HAP-1 (cell line): ENCODE data around the gene SCAF4.
A peak's percentile ranks its signal among the peaks of the same experiment; 100 is the strongest.
"Not testable (repeated sequence)": the region's sequence is repeated elsewhere in the genome, so short reads cannot be mapped to it uniquely, and the experiment has no call there.

ENCODE experiments used
- DNase-seq, 2 experiments: peaks; one replicate each; pipeline ENCODE4 v3.0.0-alpha.2; 2016 to 2020; ENCODE audit warnings: low spot score in 2 of 2
- H3K27me3 ChIP-seq: fragments of 250-450 bp; sonication (Bioruptor Pico); 2 replicates; pipeline ENCODE4 v1.5.1; 2020; ENCODE audit warnings: low read depth, mild to moderate bottlenecking, moderate library complexity
- H3K36me3 ChIP-seq: fragments of 250-450 bp; sonication (Bioruptor Pico); replicated peaks from 2 replicates; pipeline ENCODE4 v1.5.1; 2020; ENCODE audit warnings: mild to moderate bottlenecking
- H3K4me1 ChIP-seq: fragments of 250-450 bp; sonication (Bioruptor Pico); 2 replicates; pipeline ENCODE4 v1.5.1; 2020; ENCODE audit warnings: mild to moderate bottlenecking
- H3K4me3 ChIP-seq: fragments of 250-450 bp; sonication (Bioruptor Pico); 2 replicates; pipeline ENCODE4 v1.5.1; 2020; ENCODE audit warnings: mild to moderate bottlenecking, moderate library complexity
- H3K9me3 ChIP-seq: fragments of 250-450 bp; sonication (Bioruptor Pico); 2 replicates; pipeline ENCODE4 v1.5.1; 2020; ENCODE audit warnings: mild to moderate bottlenecking, moderate library complexity
- in situ Hi-C: fragments of 300-500 bp; cut with MboI; formaldehyde crosslinking; loops from 3 replicates; pipeline ENCODE4 v1.14.3; 2020; ENCODE audit warnings: low sequenced_read_pairs, inconsistent platforms, mixed read lengths

SCAF4 gene

GRCh38 chr21:31667639-31668038 is 64.3 kb downstream of the SCAF4 start:
- Histone ChIP-seq H3K4me3 (no peak overlapping the region), H3K27me3 (no peaks in the 10 kb centered on the region), H3K4me1 (peaks cover 46% of the 10 kb centered on the region), H3K36me3 (peaks cover 51% of the 10 kb centered on the region), H3K9me3 (no peaks in the 10 kb centered on the region)
- DNase-seq, result no peak
- in situ Hi-C loops, result no loop called here

GRCh38 chr21:31667132-31667531 is 64.8 kb downstream of the SCAF4 start:
- H3K36me3 ChIP-seq, result peaks cover 56% of the 10 kb centered on the region

GRCh38 chr21:31666445-31667010 is 65.4 kb downstream of the SCAF4 start:
- H3K4me3 ChIP-seq, result no peak overlapping the region
- in situ Hi-C loops, result no loop called here
- peaks cover 61% of the 10 kb centered on the region for H3K36me3 ChIP-seq

More at GRCh38 chr21:31667132-31667531, 64.8 kb downstream of the SCAF4 start:
- peaks cover 46% of the 10 kb centered on the region for H3K4me1 ChIP-seq
- no peak for DNase-seq
- H3K27me3 ChIP-seq, result no peaks in the 10 kb centered on the region
- H3K4me3 ChIP-seq, result no peak overlapping the region
- no peaks in the 10 kb centered on the region for H3K9me3 ChIP-seq
- in situ Hi-C loops, result no loop called here

GRCh38 chr21:31665869-31666268 is 66.0 kb downstream of the SCAF4 start:
- H3K4me3 ChIP-seq, H3K9me3 ChIP-seq, H3K27me3 ChIP-seq, DNase-seq, in situ Hi-C loops: not testable (repeated sequence)
- peaks cover 50% of the 10 kb centered on the region for H3K4me1 ChIP-seq
- peaks cover 63% of the 10 kb centered on the region for H3K36me3 ChIP-seq

More at GRCh38 chr21:31666445-31667010, 65.4 kb downstream of the SCAF4 start:
- DNase-seq, result no peak
- Histone ChIP-seq H3K27me3 (no peaks in the 10 kb centered on the region), H3K4me1 (peaks cover 50% of the 10 kb centered on the region), H3K9me3 (no peaks in the 10 kb centered on the region)

GRCh38 chr21:31665397-31665796 is 66.5 kb downstream of the SCAF4 start:
- peaks cover 47% of the 10 kb centered on the region for H3K4me1 ChIP-seq
- H3K9me3 ChIP-seq, result no peaks in the 10 kb centered on the region
- H3K36me3 ChIP-seq, result peaks cover 64% of the 10 kb centered on the region
- peak in 1 of 2 experiments; percentile 41 for DNase-seq
- no peak overlapping the region for H3K4me3 ChIP-seq
- in situ Hi-C loops, result no loop called here
- no peaks in the 10 kb centered on the region for H3K27me3 ChIP-seq

GRCh38 chr21:31663584-31664249 is 68.2 kb downstream of the SCAF4 start:
- Histone ChIP-seq H3K9me3 (no peaks in the 10 kb centered on the region), H3K4me3 (no peak overlapping the region), H3K4me1 (peaks cover 31% of the 10 kb centered on the region), H3K27me3 (no peaks in the 10 kb centered on the region), H3K36me3 (peaks cover 56% of the 10 kb centered on the region)
- in situ Hi-C loops, result no loop called here
- DNase-seq, result no peak

- no peaks in the 10 kb centered on the region for H3K27me3 ChIP-seq
- no peak for DNase-seq
- H3K9me3 ChIP-seq, result no peaks in the 10 kb centered on the region
- H3K4me1 ChIP-seq, result peaks cover 8% of the 10 kb centered on the region
- H3K4me3 ChIP-seq, result peak overlapping the region; percentile 70
- in situ Hi-C loops, result no loop called here
- peaks cover 34% of the 10 kb centered on the region for H3K36me3 ChIP-seq
Observed at GRCh38 chr21:31660591-31660990, 71.3 kb downstream of the SCAF4 start.

GRCh38 chr21:31660259-31660565 is 71.7 kb downstream of the SCAF4 start:
- no peaks in the 10 kb centered on the region for H3K9me3 ChIP-seq
- peaks cover 8% of the 10 kb centered on the region for H3K4me1 ChIP-seq

GRCh38 chr21:31659536-31660258 is 72.2 kb downstream of the SCAF4 start, which contains the start of gene SOD1:
Gene SOD1 (plus strand): TSS chr21:31659693. CDS start chr21:31659770, 77 bp downstream.
- DNase-seq, result peak; percentile 87 to 95
- H3K36me3 ChIP-seq, result peaks cover 28% of the 10 kb centered on the region
- no peaks in the 10 kb centered on the region for H3K9me3 ChIP-seq
- peak within 1 kb of the TSS; percentile 70 for H3K4me3 ChIP-seq
- in situ Hi-C loops, result no loop called here
- H3K27me3 ChIP-seq, result no peaks in the 10 kb centered on the region
- H3K4me1 ChIP-seq, result peaks cover 8% of the 10 kb centered on the region

More at GRCh38 chr21:31660259-31660565, 71.7 kb downstream of the SCAF4 start:
- Histone ChIP-seq H3K4me3 (peak overlapping the region; percentile 70), H3K27me3 (no peaks in the 10 kb centered on the region), H3K36me3 (peaks cover 31% of the 10 kb centered on the region)
- in situ Hi-C loops, result no loop called here
- DNase-seq, result no peak

- Histone ChIP-seq H3K4me1 (peaks cover 8% of the 10 kb centered on the region), H3K27me3 (no peaks in the 10 kb centered on the region), H3K9me3 (no peaks in the 10 kb centered on the region), H3K4me3 (peak overlapping the region; percentile 70), H3K36me3 (peaks cover 27% of the 10 kb centered on the region)
- DNase-seq, result no peak
- in situ Hi-C loops, result no loop called here
Observed at GRCh38 chr21:31659286-31659535, 72.7 kb downstream of the SCAF4 start.

- in situ Hi-C loops, result no loop called here
- peaks cover 8% of the 10 kb centered on the region for H3K4me1 ChIP-seq
- no peak for DNase-seq
- H3K36me3 ChIP-seq, result peaks cover 16% of the 10 kb centered on the region
- H3K27me3 ChIP-seq, result no peaks in the 10 kb centered on the region
- H3K4me3 ChIP-seq, result no peak overlapping the region
- H3K9me3 ChIP-seq, result no peaks in the 10 kb centered on the region
Observed at GRCh38 chr21:31658053-31658452, 73.9 kb downstream of the SCAF4 start.

GRCh38 chr21:31656199-31657095 is 75.5 kb downstream of the SCAF4 start:
- Histone ChIP-seq H3K4me3 (no peak overlapping the region), H3K36me3 (peaks cover 4% of the 10 kb centered on the region), H3K27me3 (no peaks in the 10 kb centered on the region), H3K4me1 (peaks cover 4% of the 10 kb centered on the region), H3K9me3 (no peaks in the 10 kb centered on the region)
- in situ Hi-C loops, result no loop called here
- DNase-seq, result no peak

GRCh38 chr21:31654821-31655580 is 76.9 kb downstream of the SCAF4 start:
- DNase-seq, H3K27me3 ChIP-seq, H3K4me1 ChIP-seq, H3K4me3 ChIP-seq, in situ Hi-C loops, H3K36me3 ChIP-seq, H3K9me3 ChIP-seq: not testable (repeated sequence)
